NCI-H82 (cell line): Measurements from ENCODE around the gene RPUSD1.

ENCODE experiments used
- DNase-seq: peaks from one replicate; lab custom pipeline; 2025; lab: John Stamatoyannopoulos, UW

The RPUSD1 gene

DNA sequence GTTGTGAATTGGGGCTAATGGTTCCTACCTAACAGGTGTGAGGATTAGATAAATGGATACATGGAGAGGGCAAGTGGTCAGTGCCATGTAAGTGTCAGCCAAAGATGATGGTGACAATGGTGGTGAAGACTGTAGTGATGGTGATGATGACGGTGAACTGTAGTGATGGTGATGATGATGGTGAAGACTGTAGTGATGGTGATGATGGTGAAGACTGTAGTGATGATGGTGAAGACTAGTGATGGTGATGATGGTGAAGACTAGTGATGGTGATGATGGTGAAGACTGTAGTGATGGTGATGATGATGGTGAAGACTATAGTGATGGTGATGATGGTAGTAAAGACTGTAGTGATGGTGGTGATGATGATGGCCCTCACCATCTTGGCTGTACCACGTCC is 30.4 kb upstream of the RPUSD1 start:
- DNase-seq: no peak

DNA sequence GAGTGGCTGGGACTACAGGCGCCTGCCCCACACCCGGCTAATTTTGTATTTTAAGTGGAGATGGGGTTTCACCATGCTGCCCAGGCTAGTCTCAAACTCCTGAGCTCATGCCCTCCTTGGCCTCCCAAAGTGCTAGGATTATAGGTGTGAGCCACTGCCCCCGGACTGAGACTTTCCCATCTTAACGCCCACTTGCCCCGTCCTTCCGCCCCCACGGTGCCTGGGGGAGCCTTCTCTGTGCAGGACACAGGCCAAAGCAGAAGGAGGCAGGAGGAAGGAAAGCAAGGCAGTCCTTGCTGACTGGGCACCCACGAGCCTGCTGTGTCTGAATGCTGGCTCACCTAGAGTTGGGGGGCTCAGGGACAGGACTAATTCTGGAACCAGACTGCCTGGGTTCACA is 30.0 kb upstream of the RPUSD1 start:
- DNase-seq: no peak

GRCh38 chr16:817001-817906 is 29.1 kb upstream of the RPUSD1 start:
- no peak for DNase-seq

DNA sequence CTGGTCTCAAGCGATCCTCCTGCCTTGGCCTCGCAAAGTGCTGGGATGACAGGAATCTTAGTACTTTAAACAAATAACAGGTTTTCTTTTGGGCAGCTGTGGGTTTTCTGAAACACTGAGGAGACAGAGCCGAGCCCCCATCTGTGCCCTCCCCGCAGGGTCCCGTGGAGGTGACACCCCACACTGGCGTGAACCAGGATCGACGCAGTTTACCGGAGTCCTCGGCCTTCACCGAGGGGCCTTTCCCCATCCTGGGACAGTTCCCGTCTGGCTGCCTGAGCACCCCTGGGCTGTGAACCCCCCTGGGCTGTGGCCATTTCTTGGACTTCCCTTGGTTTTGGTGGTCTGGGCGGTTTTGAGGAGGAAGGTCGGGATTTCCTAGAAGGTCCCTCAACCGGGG is 27.7 kb upstream of the RPUSD1 start:
- no peak for DNase-seq

GRCh38 chr16:814974-815373 is 26.8 kb upstream of the RPUSD1 start:
- DNase-seq: no peak

GRCh38 chr16:813916-814412 is 25.8 kb upstream of the RPUSD1 start:
- no peak for DNase-seq

DNA sequence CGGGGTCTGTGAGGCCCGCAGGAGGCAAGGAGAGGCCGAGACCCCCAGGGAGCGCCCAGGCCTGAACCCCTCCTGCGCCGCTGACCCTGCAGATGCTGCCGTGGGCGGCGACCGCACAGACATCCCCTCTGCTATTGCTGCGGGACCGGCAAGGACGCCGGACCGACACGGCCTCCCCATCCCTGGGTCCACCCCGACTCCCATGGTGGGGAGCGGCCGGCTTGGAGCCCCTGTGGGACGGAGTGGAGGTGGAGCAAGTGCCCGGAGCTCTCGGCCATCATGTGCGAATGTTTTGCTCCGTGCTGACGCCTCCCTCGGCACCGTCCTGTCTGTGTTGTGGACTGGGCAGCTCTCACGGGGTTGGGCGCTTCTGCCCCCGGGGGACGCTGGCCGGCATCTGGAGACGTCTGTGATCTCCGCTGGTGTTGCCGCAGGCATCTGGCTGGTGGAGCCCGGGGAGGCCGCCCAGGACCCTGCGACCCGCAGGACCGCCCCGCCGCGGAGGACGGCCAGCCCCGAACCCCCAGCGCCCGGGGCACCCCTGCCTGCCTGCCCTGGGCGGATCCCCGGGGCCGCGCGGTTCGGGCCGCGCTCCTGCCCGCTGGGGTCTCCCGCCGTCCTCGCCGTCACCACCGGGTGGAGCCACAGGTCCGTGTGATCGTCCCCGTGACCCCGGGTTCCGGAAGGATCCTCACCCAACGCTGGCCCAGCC is 25.2 kb upstream of the RPUSD1 start:
- peak; percentile 61 for DNase-seq

DNA sequence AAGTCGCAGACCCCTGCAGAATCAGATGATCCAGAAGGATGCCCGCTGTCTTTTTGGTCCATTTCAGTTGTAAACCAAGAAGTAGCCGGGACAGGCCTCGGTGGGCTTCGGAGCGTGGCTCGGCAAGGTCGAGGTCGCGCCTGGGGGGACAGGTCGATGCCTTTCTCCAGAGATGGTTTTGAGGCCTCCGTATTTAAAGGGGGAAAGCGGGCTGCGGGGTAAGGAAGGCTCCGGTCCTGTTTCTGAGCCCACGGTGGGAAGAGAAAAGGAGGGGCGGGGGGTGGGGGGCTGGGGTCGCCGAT is 19.9 kb upstream of the RPUSD1 start:
- DNase-seq: no peak

GRCh38 chr16:807347-808084 is 19.3 kb upstream of the RPUSD1 start:
- DNase-seq: peak; percentile 95

GRCh38 chr16:805474-805873 is 17.3 kb upstream of the RPUSD1 start:
- no peak for DNase-seq

GRCh38 chr16:804193-805048 is 16.2 kb upstream of the RPUSD1 start:
- peak; percentile 36 for DNase-seq

GRCh38 chr16:803754-804080 is 15.5 kb upstream of the RPUSD1 start:
- no peak for DNase-seq

DNA sequence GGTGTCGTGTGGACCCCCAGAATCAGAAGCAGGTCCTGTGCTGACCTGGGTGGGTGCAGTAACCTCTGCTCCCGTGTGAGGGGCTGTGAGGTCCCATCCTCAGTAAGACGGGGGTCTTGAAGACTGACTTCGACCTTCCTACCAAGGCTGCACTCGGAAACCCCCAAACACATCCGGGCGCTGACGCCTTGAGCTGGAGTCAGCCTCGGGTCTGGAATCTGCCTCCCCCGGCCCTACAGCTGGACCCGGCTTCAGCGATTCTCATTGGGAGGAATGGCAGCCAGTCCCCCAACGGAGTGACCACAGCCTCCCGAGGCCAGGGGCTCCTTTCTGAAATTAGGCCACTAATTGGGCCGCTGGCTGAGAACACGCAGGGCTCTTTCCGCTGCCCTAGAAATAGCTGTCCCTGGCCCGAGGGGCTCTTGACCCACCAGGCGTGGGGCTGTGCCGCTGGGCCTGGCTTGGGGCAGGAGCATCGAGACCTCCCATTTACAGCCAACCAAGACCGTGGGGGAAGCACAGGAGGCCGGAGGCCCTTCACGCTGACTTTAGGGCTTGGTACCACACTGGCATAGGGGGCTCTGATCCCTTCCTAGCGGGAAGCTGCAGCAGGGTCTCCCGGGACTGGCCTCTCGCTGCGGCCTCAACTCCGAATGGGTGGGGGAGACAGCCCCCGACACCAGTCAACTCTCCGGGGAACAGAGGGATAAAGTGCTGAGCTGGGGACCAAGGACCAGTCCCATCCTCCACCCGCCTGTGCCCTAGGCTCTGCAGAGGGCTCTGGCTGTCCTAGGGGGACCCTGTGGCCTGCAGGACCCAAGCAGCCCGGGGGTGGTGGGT is 15.0 kb upstream of the RPUSD1 start:
- DNase-seq: no peak

GRCh38 chr16:802461-802860 is 14.3 kb upstream of the RPUSD1 start:
- DNase-seq: no peak

- peak; percentile 41 for DNase-seq
These were observed 13.6 kb upstream of the RPUSD1 start for GRCh38 chr16:801584-802363.

- no peak for DNase-seq
These were observed 12.8 kb upstream of the RPUSD1 start for GRCh38 chr16:800834-801511.

DNA sequence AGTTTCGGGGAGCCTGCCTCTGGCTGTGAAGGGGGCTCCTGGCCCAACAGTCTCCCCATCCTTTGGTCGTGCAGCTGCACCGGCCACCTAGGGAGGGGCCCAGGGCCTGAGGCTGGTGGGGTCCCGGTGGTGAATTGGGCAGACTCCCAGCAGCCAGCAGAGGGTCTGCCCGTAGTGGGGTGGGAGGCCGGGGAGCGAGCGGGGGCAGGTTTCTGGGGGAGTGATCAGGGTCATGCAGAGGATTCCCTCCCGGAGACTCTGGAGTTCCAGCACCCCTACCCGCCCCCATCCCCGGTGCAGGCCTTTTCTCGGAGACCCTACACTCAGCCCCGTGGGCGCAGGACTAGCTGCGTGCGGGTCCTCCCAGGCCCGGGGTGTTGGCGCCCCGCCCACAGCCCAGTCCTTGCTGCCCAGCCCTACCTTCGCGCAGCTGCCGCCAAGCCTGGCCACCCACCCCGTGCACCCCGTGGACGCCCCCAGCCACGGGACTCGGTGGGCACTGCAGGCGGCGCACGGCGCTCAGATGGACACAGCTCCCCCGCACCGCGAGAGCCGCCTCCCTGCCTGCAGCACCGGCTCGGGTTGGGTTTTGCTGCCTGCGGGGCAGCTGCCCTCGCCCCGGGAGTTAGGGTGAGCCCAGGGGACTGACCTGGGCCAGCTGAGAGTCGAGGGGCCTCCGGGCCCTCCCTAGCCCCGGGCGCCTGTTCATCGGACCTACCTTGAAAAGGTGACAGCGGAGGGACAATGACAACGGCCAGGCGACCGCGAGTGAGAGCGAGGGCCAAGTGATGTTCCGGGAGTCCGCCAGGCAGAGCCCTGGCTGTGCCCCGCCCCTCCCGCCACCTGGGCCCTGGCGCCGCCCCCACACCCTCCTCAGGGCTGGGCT is 12.0 kb upstream of the RPUSD1 start, which contains the start of gene GNG13:
Gene GNG13, minus strand, starts transcription at position 787 of the 886 bp plus-strand sequence. CDS start 1,657 bp downstream, outside the sequence.
- no peak for DNase-seq
